OCI-LY3 (cell line): Measurements from ENCODE around the gene OR10A3.

Source experiments
- H2AFZ ChIP-seq: fragments of 200-600, 300-600 bp; shearing (Covaris generic); 2 replicates; pipeline ENCODE4 v1.6.0; 2014; ENCODE audit warnings: antibody characterized with exemption, low read depth, low read length
- H3K27ac ChIP-seq: fragments of 200-600, 300-600 bp; sonication (generic); 2 replicates; pipeline ENCODE4 v1.5.1; 2014; ENCODE audit warnings: mild to moderate bottlenecking, low read length, moderate library complexity, mixed read lengths
- H3K27me3 ChIP-seq: fragments of 200-600, 300-600 bp; sonication (generic); 2 replicates; pipeline ENCODE4 v1.6.1; 2014; ENCODE audit warnings: low read depth, low read length, mixed read lengths
- H3K36me3 ChIP-seq: fragments of 200-600, 300-600 bp; sonication (generic); replicated peaks from 2 replicates; pipeline ENCODE3; 2014; ENCODE audit warnings: low read depth, low read length, mixed read lengths
- H3K4me1 ChIP-seq: fragments of 300-600, 200-600 bp; sonication (generic); 2 replicates; pipeline ENCODE4 v1.6.1; 2014; ENCODE audit warnings: low read length, mixed read lengths
- H3K4me2 ChIP-seq: fragments of 200-600, 300-600 bp; sonication (generic); 2 replicates; pipeline ENCODE4 v1.6.1; 2014; ENCODE audit warnings: low read length, mixed read lengths
- H3K4me3 ChIP-seq: fragments of 300-600, 200-600 bp; sonication (generic); 2 replicates; pipeline ENCODE4 v1.5.1; 2014; ENCODE audit warnings: antibody characterized with exemption, mild to moderate bottlenecking, low read length, moderate library complexity
- H3K79me2 ChIP-seq: fragments of 300-600, 200-600 bp; shearing (Covaris generic); 2 replicates; pipeline ENCODE4 v1.6.1; 2014; ENCODE audit warnings: mild to moderate bottlenecking, low read length, mixed read lengths
- H3K9ac ChIP-seq: fragments of 300-600, 200-600 bp; shearing (Covaris generic); 2 replicates; pipeline ENCODE4 v1.6.0; 2014; ENCODE audit warnings: mild to moderate bottlenecking, low read length, moderate library complexity
- H3K9me3 ChIP-seq: fragments of 200-600, 300-600 bp; shearing (Covaris generic); 2 replicates; pipeline ENCODE4 v1.6.1; 2014; ENCODE audit warnings: low read length, mixed read lengths; ENCODE audit not compliant: insufficient read depth
- H4K20me1 ChIP-seq: fragments of 200-600, 300-600 bp; sonication (generic); 2 replicates; pipeline ENCODE4 v1.6.1; 2016; ENCODE audit warnings: low read length, mixed read lengths; ENCODE audit not compliant: insufficient read depth
- CTCF ChIP-seq: fragments of 200-600, 300-600 bp; sonication (generic); IDR thresholded peaks from 2 replicates; pipeline ENCODE4 v1.5.1; 2014; ENCODE audit warnings: antibody characterized with exemption, low read length, low read depth
- EZH2phosphoT487 ChIP-seq: fragments of 200-600 bp; shearing (Covaris generic); IDR thresholded peaks from 2 replicates; pipeline ENCODE4 v1.6.1; 2018; ENCODE audit warnings: antibody characterized with exemption, mixed run types, low read depth

Gene OR10A3

DNA sequence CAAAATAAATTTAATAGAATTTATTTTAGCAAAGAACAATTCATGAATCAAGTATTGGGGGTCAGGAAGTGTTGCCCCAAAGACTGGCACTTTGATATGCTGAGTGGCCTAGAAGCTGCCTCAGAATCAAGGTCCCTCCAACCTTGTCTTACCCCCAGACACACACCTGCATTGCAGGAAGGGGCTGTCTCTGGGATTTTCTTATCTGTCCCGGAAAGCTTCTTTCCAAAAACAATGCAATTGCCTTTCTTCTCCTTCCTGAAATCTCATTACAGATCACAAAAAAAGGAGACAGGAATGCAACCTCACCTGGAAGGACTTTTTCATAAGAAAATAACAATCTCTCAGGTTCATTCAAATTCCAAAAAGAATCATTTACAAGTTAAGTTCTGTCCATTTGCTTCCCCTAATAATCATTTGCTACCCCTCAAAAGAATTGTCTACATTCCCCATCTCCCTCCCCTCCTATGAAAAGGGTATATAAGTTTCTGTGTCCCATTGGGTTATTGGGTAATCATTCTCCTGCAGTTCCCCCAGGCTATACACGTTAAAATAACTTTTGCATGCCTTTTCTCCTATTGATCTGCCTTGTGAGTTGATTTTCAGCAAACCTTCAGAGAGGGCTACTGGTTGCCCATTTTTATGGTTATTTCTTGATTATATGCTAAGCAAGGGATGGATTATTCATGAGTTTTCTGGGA lies 31.8 kb downstream of the OR10A3 start:
- H3K4me2 ChIP-seq, result no peak overlapping the region

DNA sequence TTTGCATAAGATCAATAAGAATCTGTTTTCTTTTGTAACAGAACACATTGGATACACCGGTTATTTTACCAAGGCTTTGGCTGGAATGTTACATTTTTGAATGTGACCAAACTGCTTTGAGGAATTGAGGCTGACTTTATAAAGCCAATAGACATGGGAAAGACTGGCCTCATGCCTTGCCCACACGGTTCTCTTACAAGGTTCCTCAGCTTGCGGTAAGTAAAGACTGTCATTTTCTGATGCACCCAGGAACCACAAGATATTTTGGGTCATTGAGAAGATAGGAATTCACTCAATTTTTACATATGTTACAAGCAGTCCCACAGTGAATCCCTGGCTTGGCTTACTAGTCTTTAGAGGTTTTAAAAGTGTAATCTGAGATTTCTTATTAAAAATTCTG lies 34.4 kb downstream of the OR10A3 start:
- Histone ChIP-seq H3K4me3 (no peak overlapping the region), H3K27me3 (peaks cover 8% of the 10 kb centered on the region; the same call in 1 of the 2 replicates), H3K79me2 (no peaks in the 10 kb centered on the region), H3K9me3 (no peaks in the 10 kb centered on the region), H3K4me2 (no peak overlapping the region), H2AFZ (no peak overlapping the region), H3K36me3 (no peaks in the 10 kb centered on the region), H3K9ac (no peak overlapping the region), H4K20me1 (no peaks in the 10 kb centered on the region), H3K4me1 (peaks cover 3% of the 10 kb centered on the region; the same call in 1 of the 2 replicates), H3K27ac (no peak overlapping the region)
- TF ChIP-seq EZH2phosphoT487, result no peak
- no peak for TF ChIP-seq CTCF

More for the DNA sequence above, 31.8 kb downstream of the OR10A3 start:
- Histone ChIP-seq H3K9ac (no peak overlapping the region), H2AFZ (no peak overlapping the region), H3K36me3 (no peaks in the 10 kb centered on the region), H3K9me3 (no peaks in the 10 kb centered on the region), H3K27me3 (no peaks in the 10 kb centered on the region), H3K4me3 (no peak overlapping the region), H3K4me1 (peaks cover 3% of the 10 kb centered on the region; the same call in 1 of the 2 replicates), H4K20me1 (no peaks in the 10 kb centered on the region), H3K27ac (no peak overlapping the region), H3K79me2 (no peaks in the 10 kb centered on the region)
- TF ChIP-seq EZH2phosphoT487 (no peak), CTCF (no peak)

DNA sequence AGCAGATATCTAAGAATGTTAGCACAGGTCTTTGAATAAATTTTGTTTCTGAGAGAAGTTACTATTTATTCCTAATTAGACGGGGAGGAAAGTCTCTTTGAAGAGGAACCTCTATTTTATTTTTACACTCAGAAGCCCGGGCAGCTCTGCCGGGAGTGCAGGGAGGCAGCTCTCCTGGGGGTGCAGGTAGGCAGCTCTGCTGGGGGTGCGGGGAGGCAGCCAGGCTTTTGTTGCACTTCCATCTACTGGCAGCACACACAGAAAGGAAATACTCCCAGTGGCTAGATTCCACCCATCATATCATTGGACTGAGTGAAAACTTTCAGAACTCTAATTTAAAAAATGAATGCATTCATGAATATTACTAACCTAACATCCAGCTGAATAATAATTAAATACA lies 35.0 kb downstream of the OR10A3 start:
- Histone ChIP-seq H2AFZ (no peak overlapping the region), H3K27me3 (peaks cover 8% of the 10 kb centered on the region; the same call in 1 of the 2 replicates), H4K20me1 (no peaks in the 10 kb centered on the region), H3K36me3 (no peaks in the 10 kb centered on the region), H3K4me2 (no peak overlapping the region), H3K4me1 (peaks cover 3% of the 10 kb centered on the region; the same call in 1 of the 2 replicates), H3K4me3 (no peak overlapping the region), H3K9me3 (no peaks in the 10 kb centered on the region), H3K27ac (no peak overlapping the region), H3K9ac (no peak overlapping the region), H3K79me2 (no peaks in the 10 kb centered on the region)
- TF ChIP-seq EZH2phosphoT487 (no peak), CTCF (no peak)

DNA sequence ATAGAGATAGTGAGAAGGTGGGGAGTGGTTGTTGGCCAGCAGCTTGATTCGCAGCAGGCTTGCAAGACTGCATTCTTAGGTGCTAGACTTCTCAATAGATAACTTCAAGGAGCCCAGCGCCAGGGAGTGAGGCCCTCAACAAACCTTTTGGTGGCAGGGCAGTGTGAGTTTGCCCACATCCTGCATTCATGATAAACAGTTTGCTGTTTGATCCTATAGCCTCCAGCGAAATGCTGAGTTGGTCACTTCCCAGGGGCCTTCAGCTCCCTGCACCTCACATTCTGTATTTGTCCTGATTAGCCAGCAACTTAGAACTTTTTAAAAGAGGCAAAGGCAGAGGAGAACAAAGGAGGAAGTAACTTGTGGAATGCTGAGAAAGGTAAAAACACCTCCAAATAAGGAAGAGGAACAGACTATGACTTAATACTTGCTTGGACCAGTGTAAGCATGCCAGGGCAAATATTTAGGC lies 35.5 kb downstream of the OR10A3 start:
- Histone ChIP-seq H3K27ac (no peak overlapping the region), H3K79me2 (no peaks in the 10 kb centered on the region), H3K9ac (no peak overlapping the region), H3K36me3 (no peaks in the 10 kb centered on the region), H4K20me1 (no peaks in the 10 kb centered on the region), H3K4me2 (no peak overlapping the region), H3K27me3 (peaks cover 8% of the 10 kb centered on the region; the same call in 1 of the 2 replicates), H2AFZ (no peak overlapping the region), H3K9me3 (no peaks in the 10 kb centered on the region), H3K4me3 (no peak overlapping the region), H3K4me1 (peaks cover 3% of the 10 kb centered on the region; the same call in 1 of the 2 replicates)
- no peak for TF ChIP-seq EZH2phosphoT487
- TF ChIP-seq CTCF, result no peak
